ENCODE results near the gene LRRC75B.

- no peak for TF ChIP-seq ATF3 (IDR thresholded peaks at IDR 0.05; ENCODE audit: insufficient read depth, low read depth, low read length)
- TF ChIP-seq RBBP5 (IDR thresholded peaks at IDR 0.05; ENCODE audit: borderline replicate concordance, low read depth, low read length): no peak
- no peak for TF ChIP-seq SRF (IDR thresholded peaks at IDR 0.05; ENCODE audit: low read depth, low read length)
- no peak for TF ChIP-seq CTCF (IDR thresholded peaks at IDR 0.05; ENCODE audit: control extremely low read depth in 1 of 3, insufficient read depth in 1 of 3, low read depth in 1 of 3, low read length in 3 of 3)
- no peak for TF ChIP-seq NANOG (IDR thresholded peaks at IDR 0.05; ENCODE audit: insufficient read depth, low read depth, low read length, poor library complexity, severe bottlenecking)
- no peak for TF ChIP-seq SIN3A (conservative IDR thresholded peaks at IDR 0.05 in 1 of 2, IDR thresholded peaks at IDR 0.05 in 1 of 2; ENCODE audit: low read depth in 1 of 2, low read length in 2 of 2)
- TF ChIP-seq POLR2A (IDR thresholded peaks at IDR 0.05; ENCODE audit: control extremely low read depth in 1 of 2, low read depth in 2 of 2, low read length in 2 of 2): no peak
- no peak for TF ChIP-seq ZNF274 (IDR thresholded peaks at IDR 0.05; ENCODE audit: borderline replicate concordance, extremely low read depth, low read length)
- no peak for TF ChIP-seq SP2 (IDR thresholded peaks at IDR 0.05; ENCODE audit: low read length)
- no peak for TF ChIP-seq CEBPB (IDR thresholded peaks at IDR 0.05; ENCODE audit: low read depth, low read length)
Observed at GRCh38 chr22:24540470-24540869, 52.4 kb downstream of the LRRC75B start.
